ENCODE data around the gene XIRP1. TPM values are rescaled to one million over a fixed set of nuclear protein-coding genes. Genes with fewer than 3 reads are reported as not detected.
A peak's percentile ranks its signal among the peaks of the same experiment; 100 is the strongest.

Gene XIRP1
- total RNA-seq, 2 donors from 2014 or later, result not detected

GRCh38 chr3:39208463-39209055 is 16.2 kb upstream of the XIRP1 start:
- intact Hi-C loops (cut with DNase I), result loop anchor here (5.0 kb wide), 1 partner anchor 79 kb away; no protein-coding TSS in a partner anchor
- H3K36me3 ChIP-seq, result no peaks in the 10 kb centered on the region
- no peak overlapping the region for H3K27ac ChIP-seq

GRCh38 chr3:39207361-39208186 is 15.2 kb upstream of the XIRP1 start:
- H3K9me3 ChIP-seq, result no peaks in the 10 kb centered on the region
- intact Hi-C loops (cut with DNase I), result loop anchor here (5.0 kb wide), 1 partner anchor 80 kb away; no protein-coding TSS in a partner anchor
- TF ChIP-seq CTCF (IDR thresholded peaks at IDR 0.05), result no peak
- no peaks in the 10 kb centered on the region for H3K27me3 ChIP-seq
- H3K9ac ChIP-seq (ENCODE audit: low read depth in 2 of 2, low read length in 2 of 2), result no peak overlapping the region
- no peaks in the 10 kb centered on the region for H3K36me3 ChIP-seq
- peak; percentile 7 for DNase-seq
- H3K4me3 ChIP-seq, result no peak overlapping the region
- H3K27ac ChIP-seq, result no peak overlapping the region
- no peaks in the 10 kb centered on the region for H3K4me1 ChIP-seq

More at GRCh38 chr3:39208463-39209055, 16.2 kb upstream of the XIRP1 start:
- no peaks in the 10 kb centered on the region for H3K9me3 ChIP-seq
- no peak overlapping the region for H3K4me3 ChIP-seq
- no peaks in the 10 kb centered on the region for H3K27me3 ChIP-seq
- no peak overlapping the region for H3K9ac ChIP-seq (ENCODE audit: low read depth in 2 of 2, low read length in 2 of 2)
- peak; percentile 40 for TF ChIP-seq CTCF (IDR thresholded peaks at IDR 0.05)
- peak; percentile 73 for DNase-seq
- no peaks in the 10 kb centered on the region for H3K4me1 ChIP-seq

GRCh38 chr3:39205919-39206516 is 13.6 kb upstream of the XIRP1 start:
- intact Hi-C loops (cut with DNase I), result loop anchor here (5.0 kb wide), 1 partner anchor 81 kb away; no protein-coding TSS in a partner anchor
- Histone ChIP-seq H3K4me3 (no peak overlapping the region), H3K36me3 (no peaks in the 10 kb centered on the region), H3K27ac (no peak overlapping the region), H3K9ac (ENCODE audit: low read depth in 2 of 2, low read length in 2 of 2) (no peak overlapping the region), H3K27me3 (no peaks in the 10 kb centered on the region), H3K9me3 (no peaks in the 10 kb centered on the region), H3K4me1 (no peaks in the 10 kb centered on the region)
- no peak for DNase-seq
- TF ChIP-seq CTCF (IDR thresholded peaks at IDR 0.05), result no peak

GRCh38 chr3:39205131-39205530 is 12.7 kb upstream of the XIRP1 start:
- no peaks in the 10 kb centered on the region for H3K4me1 ChIP-seq
- no peaks in the 10 kb centered on the region for H3K36me3 ChIP-seq
- intact Hi-C loops (cut with DNase I), result loop anchor here (5.0 kb wide), 1 partner anchor 82 kb away; no protein-coding TSS in a partner anchor
- H3K27ac ChIP-seq, result no peak overlapping the region
- H3K9ac ChIP-seq (ENCODE audit: low read depth in 2 of 2, low read length in 2 of 2), result no peak overlapping the region
- H3K4me3 ChIP-seq, result no peak overlapping the region
- peak; percentile 10 for DNase-seq
- no peak for TF ChIP-seq CTCF (IDR thresholded peaks at IDR 0.05)
- no peaks in the 10 kb centered on the region for H3K9me3 ChIP-seq
- H3K27me3 ChIP-seq, result no peaks in the 10 kb centered on the region

GRCh38 chr3:39203860-39204259 is 11.5 kb upstream of the XIRP1 start:
- Histone ChIP-seq H3K4me3 (no peak overlapping the region), H3K9ac (ENCODE audit: low read depth in 2 of 2, low read length in 2 of 2) (no peak overlapping the region), H3K9me3 (no peaks in the 10 kb centered on the region), H3K27ac (no peak overlapping the region), H3K27me3 (no peaks in the 10 kb centered on the region), H3K4me1 (no peaks in the 10 kb centered on the region), H3K36me3 (no peaks in the 10 kb centered on the region)
- no peak for TF ChIP-seq CTCF (IDR thresholded peaks at IDR 0.05)
- intact Hi-C loops (cut with DNase I), result loop anchor here (5.0 kb wide), 1 partner anchor 73 kb away; no protein-coding TSS in a partner anchor
- DNase-seq, result peak; percentile 7

Measured in colonic mucosa (tissue), 4 donors.